IMR-90 (cell line): ENCODE data around the gene HDGFL2.

Source experiments
- CEBPB ChIP-seq: IDR thresholded peaks from 2 replicates; pipeline ENCODE4 v1.6.1; 2012; ENCODE audit warnings: low read depth, low read length, improper control_type of control experiment
- CHD1 ChIP-seq: IDR thresholded peaks from 2 replicates; pipeline ENCODE4 v1.6.1; 2012; ENCODE audit warnings: low read depth, low read length, improper control_type of control experiment
- FOS ChIP-seq: fragments of 150-350 bp; IDR thresholded peaks from 2 replicates; pipeline ENCODE4 v1.6.1; 2016; ENCODE audit warnings: low read depth, low read length
- MXI1 ChIP-seq: IDR thresholded peaks from 2 replicates; pipeline ENCODE4 v1.6.1; 2012; ENCODE audit warnings: low read depth, mild to moderate bottlenecking, low read length, moderate library complexity, borderline replicate concordance
- POLR2A ChIP-seq: IDR thresholded peaks from 2 replicates; pipeline ENCODE4 v1.6.1; 2012; ENCODE audit warnings: mild to moderate bottlenecking, low read depth, low read length
- RAD21 ChIP-seq: IDR thresholded peaks from 2 replicates; pipeline ENCODE4 v1.6.1; 2012; ENCODE audit warnings: low read length, improper control_type of control experiment
- TF ChIP-seq, protein P1 (sequence below): conservative IDR thresholded peaks from 2 replicates; pipeline ENCODE4 v1.5.1; 2012; ENCODE audit warnings: mild to moderate bottlenecking, low read depth, low read length, improper control_type of control experiment

DNA sequence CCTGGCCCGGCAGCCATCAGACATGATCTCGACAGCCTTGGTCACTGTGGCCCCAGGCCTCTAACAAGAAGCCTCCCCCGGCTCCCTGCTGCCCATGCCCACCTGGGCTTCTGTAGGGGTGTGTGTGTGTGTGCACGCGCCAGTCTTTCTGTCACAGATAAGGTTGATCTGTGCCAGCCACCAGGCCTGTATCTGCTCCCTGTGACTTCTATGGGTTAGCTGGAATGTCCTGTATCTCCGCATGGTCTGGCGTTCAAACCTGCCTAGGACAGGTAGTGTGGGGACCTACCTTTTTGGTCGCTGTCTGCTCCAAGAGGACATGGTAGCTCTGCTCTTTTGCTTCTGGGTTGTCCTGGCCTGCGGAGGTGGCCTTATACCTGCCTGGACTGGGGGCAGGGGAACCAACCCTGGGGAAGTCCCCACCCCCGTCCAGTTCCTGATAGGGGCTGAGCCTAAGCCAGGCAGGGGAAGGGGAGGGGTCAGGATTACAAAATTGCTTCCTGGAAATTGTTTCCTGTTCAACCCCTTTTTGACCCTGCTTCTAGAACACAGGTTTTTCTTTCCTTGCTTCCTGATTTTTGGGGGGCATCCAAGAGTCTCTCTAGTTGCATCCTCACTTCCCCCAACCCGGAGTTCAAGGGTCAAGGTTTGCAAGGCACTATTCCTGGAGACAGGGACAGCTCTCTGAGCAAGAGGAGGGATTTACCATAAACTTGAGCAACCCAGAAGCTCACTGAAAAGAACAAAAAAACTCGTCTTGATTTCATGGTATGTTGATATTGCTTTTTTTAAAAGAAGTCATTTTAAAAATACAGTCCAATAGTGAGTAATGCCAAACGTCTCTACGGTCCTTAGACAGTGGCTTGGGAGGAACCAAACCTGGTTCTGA, 67.8 kb downstream of the HDGFL2 start, which contains the start of gene LRG1:
- TF ChIP-seq, protein P1, sequence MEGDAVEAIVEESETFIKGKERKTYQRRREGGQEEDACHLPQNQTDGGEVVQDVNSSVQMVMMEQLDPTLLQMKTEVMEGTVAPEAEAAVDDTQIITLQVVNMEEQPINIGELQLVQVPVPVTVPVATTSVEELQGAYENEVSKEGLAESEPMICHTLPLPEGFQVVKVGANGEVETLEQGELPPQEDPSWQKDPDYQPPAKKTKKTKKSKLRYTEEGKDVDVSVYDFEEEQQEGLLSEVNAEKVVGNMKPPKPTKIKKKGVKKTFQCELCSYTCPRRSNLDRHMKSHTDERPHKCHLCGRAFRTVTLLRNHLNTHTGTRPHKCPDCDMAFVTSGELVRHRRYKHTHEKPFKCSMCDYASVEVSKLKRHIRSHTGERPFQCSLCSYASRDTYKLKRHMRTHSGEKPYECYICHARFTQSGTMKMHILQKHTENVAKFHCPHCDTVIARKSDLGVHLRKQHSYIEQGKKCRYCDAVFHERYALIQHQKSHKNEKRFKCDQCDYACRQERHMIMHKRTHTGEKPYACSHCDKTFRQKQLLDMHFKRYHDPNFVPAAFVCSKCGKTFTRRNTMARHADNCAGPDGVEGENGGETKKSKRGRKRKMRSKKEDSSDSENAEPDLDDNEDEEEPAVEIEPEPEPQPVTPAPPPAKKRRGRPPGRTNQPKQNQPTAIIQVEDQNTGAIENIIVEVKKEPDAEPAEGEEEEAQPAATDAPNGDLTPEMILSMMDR = no peak
- TF ChIP-seq CHD1 = no peak
- no peak for TF ChIP-seq FOS
- TF ChIP-seq POLR2A = no peak
- TF ChIP-seq MXI1 = no peak
- no peak for TF ChIP-seq RAD21
- TF ChIP-seq CEBPB = no peak
